Memory B cell (primary cell): ENCODE results near the gene S100A9.

Experiments used
- ATAC-seq: fragments of 150-1000 bp; cut with Tn5 transposase; 2 replicates; pipeline ENCODE4 v1.10.0; 2021; ENCODE audit warnings: low read depth, mild to moderate bottlenecking, moderate library complexity
- DNase-seq, 2 donors: peaks; one replicate each; pipeline ENCODE4 v3.0.0; 2022; ENCODE audit warnings: low spot score in 2 of 2
- H3K27ac Mint-ChIP-seq: one replicate; pipeline ENCODE4 v1.8.0; 2022; ENCODE audit warnings: mild to moderate bottlenecking, moderate library complexity, mixed read lengths
- H3K27me3 Mint-ChIP-seq: one replicate; pipeline ENCODE4 v1.8.0; 2022; ENCODE audit warnings: mixed read lengths
- H3K36me3 Mint-ChIP-seq: one replicate; pipeline ENCODE4 v1.8.0; 2022; ENCODE audit warnings: mild to moderate bottlenecking, mixed read lengths
- H3K4me1 Mint-ChIP-seq: one replicate; pipeline ENCODE4 v1.8.0; 2022; ENCODE audit warnings: mixed read lengths
- H3K4me3 Mint-ChIP-seq: one replicate; pipeline ENCODE4 v1.8.0; 2022; ENCODE audit warnings: mild to moderate bottlenecking, moderate library complexity, mixed read lengths
- H3K9me3 Mint-ChIP-seq: one replicate; pipeline ENCODE4 v1.8.0; 2022; ENCODE audit warnings: mixed read lengths

S100A9 gene

GRCh38 chr1:153379591-153379990, 21.9 kb downstream of the S100A9 start:
- Mint-ChIP-seq H3K4me3 (no peak overlapping the region), H3K27ac (no peak overlapping the region), H3K9me3 (peaks cover 10% of the 10 kb centered on the region), H3K27me3 (peaks cover 16% of the 10 kb centered on the region), H3K4me1 (no peaks in the 10 kb centered on the region), H3K36me3 (no peaks in the 10 kb centered on the region)
- no peak for DNase-seq
- no peak for ATAC-seq

- ATAC-seq, result no peak
- no peak overlapping the region for H3K27ac Mint-ChIP-seq
These were observed 23.1 kb downstream of the S100A9 start for GRCh38 chr1:153380711-153381110.

GRCh38 chr1:153384958-153385580, 27.4 kb downstream of the S100A9 start:
- H3K27ac Mint-ChIP-seq, result no peak overlapping the region
- no peak for ATAC-seq
- DNase-seq, result no peak
- no peaks in the 10 kb centered on the region for H3K4me1 Mint-ChIP-seq
- peaks cover 10% of the 10 kb centered on the region for H3K9me3 Mint-ChIP-seq
- H3K4me3 Mint-ChIP-seq, result no peak overlapping the region
- no peaks in the 10 kb centered on the region for H3K36me3 Mint-ChIP-seq
- peaks cover 11% of the 10 kb centered on the region for H3K27me3 Mint-ChIP-seq

More at GRCh38 chr1:153380711-153381110, 23.1 kb downstream of the S100A9 start:
- H3K27me3 Mint-ChIP-seq, result peaks cover 14% of the 10 kb centered on the region
- no peak overlapping the region for H3K4me3 Mint-ChIP-seq
- peaks cover 10% of the 10 kb centered on the region for H3K9me3 Mint-ChIP-seq
- DNase-seq, result no peak
- H3K36me3 Mint-ChIP-seq, result no peaks in the 10 kb centered on the region
- no peaks in the 10 kb centered on the region for H3K4me1 Mint-ChIP-seq

- Mint-ChIP-seq H3K4me1 (no peaks in the 10 kb centered on the region), H3K27me3 (peaks cover 9% of the 10 kb centered on the region), H3K4me3 (no peak overlapping the region), H3K36me3 (no peaks in the 10 kb centered on the region), H3K27ac (no peak overlapping the region), H3K9me3 (peaks cover 8% of the 10 kb centered on the region)
- no peak for DNase-seq
- ATAC-seq, result no peak
These were observed 28.8 kb downstream of the S100A9 start for GRCh38 chr1:153386500-153386901.

GRCh38 chr1:153387001-153387400, 29.3 kb downstream of the S100A9 start:
- peaks cover 4% of the 10 kb centered on the region for H3K9me3 Mint-ChIP-seq
- no peak overlapping the region for H3K27ac Mint-ChIP-seq
- H3K4me3 Mint-ChIP-seq, result no peak overlapping the region
- ATAC-seq (no peak), DNase-seq (no peak)
- H3K27me3 Mint-ChIP-seq, result peaks cover 7% of the 10 kb centered on the region
- no peaks in the 10 kb centered on the region for H3K36me3 Mint-ChIP-seq
- no peaks in the 10 kb centered on the region for H3K4me1 Mint-ChIP-seq

- ATAC-seq, result no peak
- Mint-ChIP-seq H3K36me3 (no peaks in the 10 kb centered on the region), H3K9me3 (no peaks in the 10 kb centered on the region)
These were observed 30.1 kb downstream of the S100A9 start for GRCh38 chr1:153387785-153388184.

GRCh38 chr1:153389401-153389800, 31.7 kb downstream of the S100A9 start:
- Mint-ChIP-seq H3K36me3 (no peaks in the 10 kb centered on the region), H3K4me3 (no peak overlapping the region), H3K9me3 (no peaks in the 10 kb centered on the region), H3K27me3 (peaks cover 9% of the 10 kb centered on the region), H3K4me1 (no peaks in the 10 kb centered on the region), H3K27ac (no peak overlapping the region)
- no peak for DNase-seq
- no peak for ATAC-seq

More at GRCh38 chr1:153387785-153388184, 30.1 kb downstream of the S100A9 start:
- H3K27ac Mint-ChIP-seq, result no peak overlapping the region
- H3K4me1 Mint-ChIP-seq, result no peaks in the 10 kb centered on the region
- peaks cover 7% of the 10 kb centered on the region for H3K27me3 Mint-ChIP-seq
- DNase-seq, result no peak
- H3K4me3 Mint-ChIP-seq, result no peak overlapping the region

GRCh38 chr1:153389973-153390879, 32.6 kb downstream of the S100A9 start:
- ATAC-seq (no peak), DNase-seq (no peak)
- Mint-ChIP-seq H3K27me3 (peaks cover 11% of the 10 kb centered on the region), H3K4me1 (no peaks in the 10 kb centered on the region), H3K4me3 (no peak overlapping the region), H3K36me3 (no peaks in the 10 kb centered on the region), H3K27ac (no peak overlapping the region), H3K9me3 (no peaks in the 10 kb centered on the region)

GRCh38 chr1:153390938-153391710, 33.5 kb downstream of the S100A9 start, which contains the start of gene S100A8:
Gene S100A8 (minus strand): TSS chr1:153391073. CDS start chr1:153390535, 538 bp downstream.
- DNase-seq (no peak), ATAC-seq (no peak)
- H3K9me3 Mint-ChIP-seq, result no peaks in the 10 kb centered on the region
- H3K36me3 Mint-ChIP-seq, result no peaks in the 10 kb centered on the region
- no peak within 1 kb of the TSS for H3K4me3 Mint-ChIP-seq
- peaks cover 16% of the 10 kb centered on the region for H3K27me3 Mint-ChIP-seq
- H3K27ac Mint-ChIP-seq, result no peak within 1 kb of the TSS
- no peaks in the 10 kb centered on the region for H3K4me1 Mint-ChIP-seq

GRCh38 chr1:153392258-153392657, 34.6 kb downstream of the S100A9 start:
- no peaks in the 10 kb centered on the region for H3K36me3 Mint-ChIP-seq

GRCh38 chr1:153392822-153393221, 35.2 kb downstream of the S100A9 start:
- no peaks in the 10 kb centered on the region for H3K36me3 Mint-ChIP-seq
- no peak overlapping the region for H3K4me3 Mint-ChIP-seq
- no peaks in the 10 kb centered on the region for H3K9me3 Mint-ChIP-seq
- DNase-seq, result no peak
- ATAC-seq, result no peak
- no peaks in the 10 kb centered on the region for H3K4me1 Mint-ChIP-seq
- no peak overlapping the region for H3K27ac Mint-ChIP-seq
- H3K27me3 Mint-ChIP-seq, result peaks cover 23% of the 10 kb centered on the region

More at GRCh38 chr1:153392258-153392657, 34.6 kb downstream of the S100A9 start:
- no peak for DNase-seq
- H3K9me3 Mint-ChIP-seq, result no peaks in the 10 kb centered on the region
- no peak overlapping the region for H3K27ac Mint-ChIP-seq
- no peak overlapping the region for H3K4me3 Mint-ChIP-seq
- H3K27me3 Mint-ChIP-seq, result peaks cover 22% of the 10 kb centered on the region
- H3K4me1 Mint-ChIP-seq, result no peaks in the 10 kb centered on the region
- no peak for ATAC-seq

- Mint-ChIP-seq H3K4me3 (no peak overlapping the region), H3K27me3 (peaks cover 30% of the 10 kb centered on the region), H3K36me3 (no peaks in the 10 kb centered on the region), H3K9me3 (no peaks in the 10 kb centered on the region), H3K4me1 (no peaks in the 10 kb centered on the region), H3K27ac (no peak overlapping the region)
- no peak for ATAC-seq
- no peak for DNase-seq
These were observed 36.3 kb downstream of the S100A9 start for GRCh38 chr1:153393926-153394325.

GRCh38 chr1:153394391-153394790, 36.7 kb downstream of the S100A9 start:
- peaks cover 32% of the 10 kb centered on the region for H3K27me3 Mint-ChIP-seq

More at GRCh38 chr1:153394391-153394790, 36.7 kb downstream of the S100A9 start:
- H3K4me1 Mint-ChIP-seq, result no peaks in the 10 kb centered on the region
- DNase-seq (no peak), ATAC-seq (no peak)
- no peak overlapping the region for H3K4me3 Mint-ChIP-seq
- no peak overlapping the region for H3K27ac Mint-ChIP-seq
- H3K9me3 Mint-ChIP-seq, result no peaks in the 10 kb centered on the region
- H3K36me3 Mint-ChIP-seq, result no peaks in the 10 kb centered on the region
